Hematopoietic multipotent progenitor cell treated with erythropoietin and hydrocortisone succinate and interleukin-3 and kit ligand, for 17 days (in vitro differentiated cells): ENCODE measurements around the gene SBK1.
"Not testable (repeated sequence)": the region's sequence is repeated elsewhere in the genome, so short reads cannot be mapped to it uniquely, and the experiment has no call there.

Experiments used
- DNase-seq: peaks from one replicate; pipeline ENCODE4 v3.0.0-alpha.2; 2015; ENCODE audit warnings: low spot score

Gene SBK1

DNA sequence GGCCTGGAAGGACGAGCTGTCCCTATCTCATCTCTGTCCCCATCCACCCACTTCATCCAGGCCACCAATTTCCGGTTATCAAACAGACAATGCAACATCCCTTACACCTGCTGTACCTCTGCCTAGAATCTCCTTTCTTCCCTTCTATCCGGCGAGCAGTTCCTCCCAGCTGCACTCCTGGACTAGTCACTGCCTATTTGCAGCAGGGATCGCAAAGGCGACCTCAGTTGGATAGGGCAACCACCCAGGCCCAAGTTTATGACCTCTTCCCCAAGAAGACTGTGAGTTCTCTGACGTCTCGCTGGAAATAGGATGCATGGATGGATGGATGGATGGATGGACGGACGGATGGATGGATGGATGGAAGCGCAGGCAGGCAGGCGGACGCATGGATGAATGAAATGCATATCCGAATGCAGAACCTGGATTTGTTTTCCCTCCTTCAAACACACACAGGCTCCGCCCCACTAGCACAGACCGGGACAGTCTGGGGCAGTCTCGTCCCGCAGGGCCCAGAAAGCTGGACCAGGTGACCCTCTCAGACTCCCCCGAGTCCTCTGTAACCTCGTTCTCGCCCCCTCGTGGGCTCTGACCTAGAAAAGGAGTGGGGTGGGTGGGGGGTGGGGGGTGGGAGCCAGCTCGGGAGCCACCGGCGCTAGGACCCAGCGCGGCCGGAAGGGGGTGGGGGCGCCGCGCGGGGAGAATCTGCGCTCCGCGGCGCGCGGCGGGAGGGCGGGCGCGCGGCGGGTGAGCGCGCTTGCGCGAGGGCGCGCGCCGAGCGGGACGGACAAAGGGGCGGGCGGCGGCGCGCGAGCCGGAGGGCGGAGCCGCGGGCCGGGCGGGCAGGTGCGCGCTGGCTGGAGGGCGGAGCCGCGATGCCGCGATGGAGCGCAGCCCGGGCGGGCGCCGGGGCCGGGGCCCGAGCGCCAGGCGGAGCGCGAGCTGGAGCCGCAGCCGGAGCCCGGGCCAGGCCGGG lies at the start of gene SBK1:
Gene SBK1 (plus strand): TSS at position 875 of the 976 bp plus-strand sequence. CDS start 24,867 bp downstream, outside the sequence.
- DNase-seq, result no peak

GRCh38 chr16:28249483-28249882 lies 42.8 kb upstream of the SBK1 start:
- DNase-seq, result not testable (repeated sequence)

GRCh38 chr16:28250999-28251398 lies 41.3 kb upstream of the SBK1 start:
- no peak for DNase-seq

DNA sequence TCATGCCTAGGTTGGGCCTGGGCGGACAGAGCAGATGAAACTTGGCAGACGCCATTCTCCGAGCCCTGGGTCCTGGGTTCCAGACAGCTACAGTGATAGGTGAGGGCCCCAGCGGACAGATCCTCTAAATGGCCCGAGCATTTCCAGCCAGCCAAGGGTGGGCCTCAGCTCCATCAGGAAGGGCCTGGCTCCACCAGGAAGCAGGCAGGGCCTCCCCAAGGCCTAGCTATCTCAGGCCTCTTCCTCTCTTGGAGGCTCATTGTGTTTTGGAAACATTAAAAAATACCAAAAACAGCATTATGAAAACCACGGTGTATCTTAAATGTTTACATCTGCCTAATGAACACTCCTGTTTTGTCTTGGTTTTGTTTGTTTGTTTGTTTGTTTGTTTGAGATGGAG lies 38.2 kb upstream of the SBK1 start:
- no peak for DNase-seq

GRCh38 chr16:28255838-28256237 lies 36.5 kb upstream of the SBK1 start:
- DNase-seq, result no peak

DNA sequence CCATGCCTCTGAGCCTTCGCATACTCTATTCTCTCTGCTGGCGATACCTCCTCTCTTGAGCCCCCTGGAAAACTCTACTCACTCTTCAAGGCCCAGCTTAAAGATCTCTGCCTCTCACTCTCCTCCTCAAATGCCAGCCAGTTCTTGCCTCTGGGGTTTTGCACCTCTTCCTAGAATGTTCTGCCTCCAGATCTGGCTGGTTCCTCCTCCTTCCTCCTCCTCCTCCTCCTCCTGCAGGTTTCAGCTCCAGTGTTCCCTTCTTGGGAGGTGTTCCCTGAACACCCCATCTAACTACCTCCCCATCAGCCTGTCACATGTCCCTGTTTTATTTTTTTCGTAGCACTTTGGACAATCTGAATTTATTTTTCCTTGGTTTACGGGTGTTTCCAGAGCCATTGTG lies 35.1 kb upstream of the SBK1 start:
- DNase-seq, result no peak

- no peak for DNase-seq
These were observed 33.8 kb upstream of the SBK1 start for GRCh38 chr16:28258567-28258966.

DNA sequence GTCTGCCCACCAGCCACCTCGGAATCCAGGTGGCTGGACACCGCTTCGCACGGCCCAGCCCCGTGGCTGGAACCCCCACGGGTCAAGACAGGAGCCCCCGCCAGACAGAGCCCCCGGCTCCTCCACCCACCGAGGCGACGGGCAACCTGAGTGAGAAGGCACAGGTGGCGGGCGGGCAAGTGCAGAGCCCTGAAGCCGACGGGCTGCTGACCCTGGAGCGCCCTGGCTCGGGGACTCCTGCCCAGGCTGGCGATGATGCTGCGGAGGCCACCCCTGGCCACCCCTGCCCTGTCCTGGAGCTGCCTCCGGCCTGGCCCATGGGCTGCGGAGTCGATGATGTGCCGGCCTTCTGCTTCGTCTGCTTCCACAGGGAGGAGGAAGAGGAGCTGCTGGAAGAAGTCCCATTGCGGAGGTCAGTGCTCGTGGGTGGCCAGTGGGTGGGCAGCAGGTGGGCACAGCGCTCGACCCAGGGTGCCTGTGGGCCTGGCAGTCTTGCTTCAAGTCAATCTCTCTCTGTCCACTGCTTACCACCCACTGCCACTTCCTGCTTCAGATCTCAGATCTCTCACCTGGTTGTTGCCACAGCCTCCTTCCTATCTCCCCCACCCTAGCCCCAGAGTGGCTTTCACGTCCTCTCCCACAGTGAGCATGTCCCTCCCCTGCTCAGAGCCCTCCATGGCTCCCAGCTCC lies 33.1 kb upstream of the SBK1 start:
- no peak for DNase-seq

- no peak for DNase-seq
These were observed 32.6 kb upstream of the SBK1 start for GRCh38 chr16:28259781-28260150.

GRCh38 chr16:28260193-28260592 lies 32.1 kb upstream of the SBK1 start:
- DNase-seq, result no peak

DNA sequence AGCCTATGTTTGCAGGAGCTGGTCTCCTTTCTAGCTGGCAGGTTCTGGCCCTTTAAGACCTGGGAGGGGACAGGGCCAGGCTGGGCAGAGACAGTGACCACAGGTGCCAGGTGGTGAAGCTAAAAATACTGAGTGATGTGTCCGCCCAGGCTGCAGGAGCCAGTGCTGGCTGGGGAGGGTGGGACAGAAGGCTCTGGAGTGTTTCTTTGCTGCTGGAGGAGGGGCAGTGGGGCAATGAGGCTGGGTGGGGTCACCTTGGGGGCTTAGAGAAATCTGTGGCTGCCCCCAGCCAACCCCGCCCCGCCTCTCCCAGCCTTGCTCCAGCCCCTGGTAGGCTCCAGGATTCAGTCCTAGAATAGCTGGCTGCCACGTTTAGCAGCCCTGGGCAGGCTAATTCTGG lies 30.4 kb upstream of the SBK1 start:
- DNase-seq, result no peak

DNA sequence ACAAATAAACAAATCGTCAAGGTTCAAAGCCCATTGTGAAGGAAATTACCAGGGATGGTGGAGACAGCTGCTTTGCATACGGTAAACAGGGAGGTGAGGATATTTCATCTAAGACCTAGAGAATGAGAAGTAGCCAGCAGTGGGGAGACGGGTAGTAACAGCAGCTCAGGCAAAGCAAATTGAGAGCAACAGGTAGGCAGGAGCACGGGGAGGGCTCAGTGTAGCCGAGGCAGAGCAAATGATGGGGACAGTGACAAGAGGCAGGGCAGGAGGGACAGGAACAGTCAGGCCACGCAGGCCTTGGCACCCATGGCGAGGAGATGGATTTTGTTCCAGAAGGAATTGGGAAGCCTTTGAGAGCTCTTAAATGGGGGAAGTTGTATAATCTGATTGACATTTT lies 29.0 kb upstream of the SBK1 start:
- no peak for DNase-seq

DNA sequence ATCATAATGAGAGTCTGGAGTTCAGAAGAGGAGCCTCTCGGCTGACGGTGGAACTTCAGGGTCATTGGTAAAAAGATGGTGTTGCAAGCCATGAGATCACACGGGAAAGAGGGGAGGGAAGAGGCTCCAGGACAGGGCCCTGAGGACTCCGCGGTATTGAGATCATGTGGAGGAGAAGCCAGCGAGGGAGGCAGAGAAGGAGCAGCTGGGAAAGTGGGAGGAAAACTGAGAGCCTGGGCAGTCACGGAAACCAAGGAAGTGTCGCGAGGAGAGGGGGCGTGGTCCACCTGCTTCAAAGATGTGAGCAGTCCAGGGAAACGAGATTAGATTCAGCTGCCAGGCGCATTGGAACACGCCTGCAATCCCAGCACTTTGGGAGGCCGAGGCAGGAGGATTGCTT lies 27.7 kb upstream of the SBK1 start:
- DNase-seq, result no peak

GRCh38 chr16:28265822-28266221 lies 26.5 kb upstream of the SBK1 start:
- no peak for DNase-seq

DNA sequence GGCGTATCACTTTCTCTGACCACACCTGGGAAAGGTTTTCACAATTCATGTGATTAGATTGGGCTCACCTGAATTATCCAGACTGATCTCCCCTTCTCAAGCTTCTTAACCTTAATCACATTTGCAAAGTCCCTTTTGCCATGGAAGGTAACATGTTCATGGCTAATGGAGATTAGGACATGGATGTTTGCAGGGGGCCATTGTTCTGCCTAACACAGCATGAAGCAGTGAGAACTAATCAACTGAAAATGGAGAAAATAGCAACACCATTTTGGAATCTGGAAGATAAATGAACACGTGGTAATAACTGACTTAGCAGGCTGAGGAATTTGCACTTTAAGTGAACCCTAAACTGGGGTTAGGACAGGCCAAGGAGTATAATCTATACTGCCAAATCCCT lies 25.0 kb upstream of the SBK1 start:
- no peak for DNase-seq

DNA sequence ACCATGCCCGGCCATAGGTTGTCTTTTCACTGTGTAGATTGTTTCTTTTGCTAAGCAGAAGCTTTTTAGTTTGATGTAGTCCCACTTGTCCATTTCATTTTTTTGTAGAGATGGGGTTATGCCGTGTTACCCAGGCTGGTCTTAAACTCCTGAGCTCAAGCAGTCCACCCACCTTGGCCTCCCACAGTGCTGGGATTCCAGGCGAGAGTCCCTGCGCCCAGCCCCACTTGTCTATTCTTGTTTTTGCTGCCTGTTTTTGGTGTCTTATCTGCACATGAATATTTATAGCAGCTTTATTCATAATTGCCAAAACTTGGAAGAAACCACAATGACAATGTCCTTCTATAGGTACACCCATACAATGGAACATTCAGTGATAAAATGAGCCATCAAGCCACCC lies 18.8 kb upstream of the SBK1 start:
- no peak for DNase-seq

DNA sequence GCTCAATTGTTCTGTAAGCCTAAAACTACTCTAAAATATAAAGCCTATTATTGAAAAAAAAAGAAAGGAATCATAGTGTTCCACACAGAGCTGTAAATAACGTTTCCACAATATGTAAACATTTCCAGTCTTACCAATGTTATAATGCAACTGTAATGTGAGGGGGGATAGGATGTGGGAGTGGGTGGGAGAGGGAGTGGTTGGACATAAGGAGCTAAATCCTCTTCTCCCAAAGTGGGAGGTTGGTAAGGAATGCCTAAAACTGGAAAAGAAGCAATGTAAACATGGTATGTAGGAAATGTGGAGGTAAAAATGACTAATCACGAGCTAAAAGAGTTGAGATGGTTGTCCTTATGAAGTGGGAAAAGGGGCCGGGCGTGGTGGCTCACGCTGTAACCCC lies 17.6 kb upstream of the SBK1 start:
- DNase-seq, result no peak

GRCh38 chr16:28276301-28276700 lies 16.0 kb upstream of the SBK1 start:
- no peak for DNase-seq

DNA sequence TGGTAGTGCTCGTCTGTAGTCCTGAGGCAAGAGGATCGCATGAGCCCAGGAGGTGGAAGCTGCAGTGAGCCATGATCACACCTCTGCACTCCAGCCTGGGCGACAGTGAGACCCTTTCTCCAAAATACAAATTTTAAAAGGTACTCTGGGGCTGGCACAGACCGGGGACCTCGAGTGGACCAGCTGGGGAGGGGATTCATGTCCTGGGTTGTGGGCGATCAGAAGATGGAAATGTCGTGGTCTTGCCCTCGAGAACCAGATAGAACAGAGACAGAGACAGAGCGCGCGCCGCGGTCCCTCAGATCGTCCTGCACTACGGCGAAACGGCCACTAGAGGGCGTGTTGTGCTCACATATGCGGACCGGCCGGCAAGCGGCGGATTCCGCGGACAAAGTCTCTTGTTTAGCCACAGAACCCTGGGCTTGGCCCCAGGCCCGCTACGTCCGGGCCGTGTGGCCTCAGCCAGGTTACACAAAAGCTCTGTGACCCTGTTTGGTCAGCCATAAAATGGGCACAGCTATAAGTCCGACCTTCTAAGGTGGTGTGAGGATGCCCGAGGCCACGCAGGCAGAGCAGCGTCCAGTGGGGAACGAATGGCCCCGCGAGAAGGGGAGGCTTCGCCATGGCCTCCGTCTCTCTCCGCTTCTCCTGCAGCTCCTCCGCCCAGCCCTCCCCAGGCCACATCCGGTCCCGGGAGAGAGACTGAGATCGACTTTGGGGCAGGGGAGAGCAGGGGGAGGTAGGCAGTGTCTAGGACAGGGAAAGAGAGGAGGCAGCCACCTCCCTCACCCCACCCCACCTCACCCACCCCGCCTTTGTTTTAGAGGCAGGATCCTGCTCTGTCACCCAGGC lies 14.6 kb upstream of the SBK1 start:
- peak; percentile 69 for DNase-seq

DNA sequence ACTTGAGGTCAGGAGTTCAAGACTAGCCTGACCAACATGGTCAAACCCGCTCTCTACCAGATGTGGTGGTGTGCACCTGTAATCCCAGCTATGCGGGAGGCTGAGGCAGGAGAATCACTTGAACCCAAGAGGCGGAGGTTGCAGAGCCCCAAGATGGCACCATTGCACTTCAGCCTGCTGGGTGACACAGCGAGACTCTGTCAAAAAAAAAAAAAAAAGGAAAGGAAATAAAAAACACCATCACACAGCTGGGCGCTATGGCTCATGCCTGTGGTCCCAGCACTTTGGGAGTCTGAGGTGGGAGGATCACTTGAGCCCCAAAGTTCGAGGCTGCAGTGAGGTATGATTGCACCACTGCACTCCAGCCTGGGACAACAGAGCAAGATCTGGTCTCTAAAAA lies 13.3 kb upstream of the SBK1 start:
- no peak for DNase-seq

GRCh38 chr16:28280881-28281836 lies 11.2 kb upstream of the SBK1 start:
- DNase-seq, result no peak
